NCI-H2107 treated with DMSO at 0.1 percent for 48 hours (cell line): ENCODE measurements around the gene PARD3B.

Source experiments
- DNase-seq: peaks from one replicate; lab custom pipeline; 2025; ENCODE audit not compliant: unreplicated experiment; lab: John Stamatoyannopoulos, UW

The PARD3B gene

DNA sequence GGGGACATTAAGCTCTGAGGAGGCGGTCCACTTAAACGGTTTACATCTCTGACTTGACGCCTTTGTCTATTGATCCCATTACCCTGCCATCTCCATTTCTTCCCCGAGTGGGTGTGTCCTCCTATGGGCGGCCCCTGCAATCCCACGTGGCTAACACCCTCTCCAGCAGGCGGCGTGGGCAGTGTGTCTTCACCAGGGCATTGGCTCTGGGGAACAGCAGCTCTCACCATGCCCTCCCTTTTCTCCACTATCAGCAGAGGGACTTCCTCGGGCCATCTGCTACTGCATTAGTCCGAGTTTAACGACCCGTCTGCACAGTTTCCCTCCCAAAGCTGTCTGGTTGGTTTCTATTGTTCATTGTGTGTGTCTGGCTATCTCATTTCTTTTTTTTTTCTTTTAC is 625.1 kb downstream of the PARD3B start:
- DNase-seq, result no peak

DNA sequence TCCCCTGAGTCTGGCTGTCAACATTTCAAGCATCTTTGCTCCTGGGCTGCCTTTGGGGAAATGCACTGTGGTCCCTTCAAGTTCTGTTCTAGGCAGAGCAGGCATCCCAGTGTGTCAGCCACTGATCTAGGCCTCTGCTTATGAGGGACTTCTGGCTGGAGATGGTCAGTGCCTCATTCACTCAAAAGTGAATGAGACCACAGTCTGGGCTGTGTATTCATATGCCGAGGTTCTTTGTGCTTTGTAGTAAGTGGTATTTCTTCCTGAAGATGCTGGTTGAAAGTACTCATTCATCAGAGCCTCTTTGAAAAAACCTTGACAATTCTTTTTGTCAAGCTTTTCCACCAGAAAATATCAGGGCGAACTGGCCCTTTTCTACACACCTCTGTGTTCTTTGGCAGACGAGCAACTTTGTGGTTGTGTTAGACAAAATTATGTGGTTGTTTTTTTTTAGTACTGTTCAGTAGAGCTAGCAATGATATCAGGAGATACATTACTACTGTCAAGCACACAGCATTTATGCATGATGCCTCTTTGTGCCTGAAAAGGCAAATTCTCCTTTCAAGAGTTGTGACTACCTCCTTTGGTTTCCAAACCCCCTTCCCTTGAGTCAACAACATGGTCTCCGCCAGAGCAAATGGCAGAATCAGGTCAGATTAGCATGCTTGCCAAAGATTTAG is 626.1 kb downstream of the PARD3B start:
- DNase-seq, result no peak

DNA sequence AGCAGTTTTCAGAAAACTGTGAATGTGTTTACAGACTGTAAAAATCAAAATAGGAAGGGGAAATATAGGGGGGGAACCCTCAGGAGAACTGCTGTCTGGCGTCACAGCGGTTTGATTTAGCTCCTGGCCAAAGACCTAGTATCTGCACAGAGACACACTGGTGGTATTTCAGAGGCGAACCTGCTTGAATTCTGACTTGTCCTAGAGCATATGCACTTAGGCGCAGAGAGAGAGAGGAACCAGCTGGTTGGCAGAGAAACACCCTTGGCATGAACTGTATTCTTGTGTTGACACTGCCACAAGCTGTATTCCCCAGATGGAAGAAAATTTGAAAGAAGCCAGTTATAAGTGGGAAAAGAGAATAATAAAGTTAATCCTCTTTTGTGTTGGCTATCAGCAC is 630.6 kb downstream of the PARD3B start:
- no peak for DNase-seq

DNA sequence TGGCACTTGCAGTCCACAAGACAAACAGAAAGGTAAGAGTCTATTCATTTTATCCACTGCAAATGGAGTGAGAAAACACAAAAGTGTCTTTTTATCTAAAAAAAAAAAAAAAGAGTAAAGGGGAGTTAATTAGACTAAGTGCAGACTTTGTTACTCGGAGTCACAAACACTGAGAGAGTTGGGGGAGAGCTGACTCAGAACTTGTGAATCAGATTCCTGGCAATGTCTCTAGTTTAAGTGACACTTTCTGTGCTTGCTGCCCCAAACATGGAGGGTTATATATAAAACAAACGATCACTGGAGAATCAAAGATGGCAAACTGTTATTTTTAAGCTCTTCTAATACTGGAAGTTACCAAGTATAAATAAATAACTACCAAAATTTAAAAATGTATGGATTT is 631.3 kb downstream of the PARD3B start:
- no peak for DNase-seq

DNA sequence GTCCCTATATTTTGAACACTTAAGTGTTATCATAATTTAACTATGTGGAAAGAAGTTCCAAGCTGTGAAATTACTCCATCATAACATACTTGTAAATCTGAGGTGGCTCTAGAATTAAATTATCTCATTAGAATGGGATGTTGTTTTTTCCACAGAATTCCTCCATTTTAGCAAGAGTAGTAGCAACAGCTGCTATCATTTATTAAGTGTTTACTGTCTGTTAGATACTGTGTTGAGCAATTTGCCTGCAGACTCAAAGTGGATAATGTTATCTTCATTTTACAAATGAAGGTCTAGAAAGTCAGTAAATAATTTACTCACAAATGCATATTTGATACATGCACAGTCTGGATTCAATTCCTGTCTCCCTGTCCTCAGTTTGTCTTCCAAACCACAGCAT is 632.3 kb downstream of the PARD3B start:
- no peak for DNase-seq

DNA sequence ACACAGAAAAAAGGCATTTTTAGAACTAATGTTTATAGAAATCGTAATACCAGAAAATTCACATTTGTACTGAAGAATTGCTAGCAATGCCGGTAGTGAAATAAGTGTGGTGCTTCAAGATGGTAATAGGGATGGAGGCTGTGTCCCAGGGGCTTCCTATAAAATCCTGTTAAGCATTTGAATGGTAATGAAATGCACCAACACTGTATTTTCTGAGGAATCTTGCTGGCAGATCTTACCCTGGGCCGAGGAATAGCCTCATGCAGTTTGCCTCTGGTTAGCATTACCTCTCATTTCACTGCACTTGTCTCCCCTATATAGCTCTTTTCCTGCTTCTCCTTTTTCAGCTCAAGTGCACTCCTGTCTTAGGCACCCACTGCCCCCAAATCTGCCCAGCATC is 635.5 kb downstream of the PARD3B start:
- no peak for DNase-seq

DNA sequence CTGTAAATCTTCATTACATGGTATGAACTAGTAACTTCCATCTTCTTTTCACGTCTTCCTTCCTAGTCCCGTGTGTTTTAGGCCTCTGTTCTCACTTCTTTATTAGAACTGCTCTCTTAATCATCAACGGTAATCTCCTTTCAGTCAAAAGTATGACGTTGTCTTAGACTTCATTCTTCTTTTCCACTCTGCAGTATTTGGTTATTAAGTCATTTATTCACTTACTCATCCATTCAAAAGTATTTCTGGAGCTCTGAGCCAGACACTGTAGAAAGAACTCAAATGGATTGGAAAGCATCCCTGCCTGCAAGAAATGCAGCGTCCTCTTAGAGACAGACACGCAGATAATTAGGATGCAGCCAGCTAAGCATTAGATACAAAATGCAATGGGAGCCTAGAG is 642.5 kb downstream of the PARD3B start:
- no peak for DNase-seq

DNA sequence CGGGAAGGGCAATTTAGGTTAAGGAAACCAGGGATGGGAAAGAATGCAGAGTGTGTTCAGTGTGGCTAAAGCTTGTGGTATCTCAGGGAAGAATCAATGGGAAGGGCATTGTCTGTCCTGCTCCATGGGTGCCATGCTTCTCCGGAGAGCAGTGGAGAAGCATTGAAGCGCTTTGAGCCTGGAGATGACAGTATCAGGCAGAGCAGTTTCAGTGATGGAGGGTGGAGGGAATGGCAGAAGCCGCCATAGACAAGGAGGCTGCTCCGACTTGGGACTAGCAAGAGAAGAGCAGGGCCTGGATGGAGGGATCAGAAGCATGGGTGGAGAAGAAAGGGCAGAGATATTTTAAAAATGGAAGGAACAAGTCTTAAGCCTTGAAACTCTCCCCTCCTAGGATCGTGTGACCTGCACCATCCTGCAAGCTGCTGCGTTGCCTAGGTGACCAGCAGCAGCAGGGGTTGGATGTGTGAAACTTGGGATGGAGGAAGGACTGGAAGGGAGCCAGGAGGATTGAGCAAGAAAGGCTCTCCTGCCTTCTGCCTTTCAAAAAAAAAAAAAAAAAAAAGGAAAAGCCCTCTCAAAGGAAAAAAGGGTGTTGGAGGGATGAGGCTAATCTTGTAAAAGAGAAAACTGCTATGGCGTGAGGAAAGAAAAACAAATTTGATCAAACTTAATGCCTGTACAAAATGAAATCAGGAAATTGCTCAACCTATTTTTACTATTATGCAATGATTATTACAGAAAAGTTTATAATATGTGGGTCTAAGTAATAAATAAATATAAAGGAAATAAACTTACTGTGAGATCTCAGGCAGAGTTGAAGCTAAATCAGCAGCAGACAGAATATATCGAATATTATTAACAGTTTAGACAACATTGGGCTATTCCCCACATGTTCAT is 643.2 kb downstream of the PARD3B start:
- peak; percentile 31 for DNase-seq

DNA sequence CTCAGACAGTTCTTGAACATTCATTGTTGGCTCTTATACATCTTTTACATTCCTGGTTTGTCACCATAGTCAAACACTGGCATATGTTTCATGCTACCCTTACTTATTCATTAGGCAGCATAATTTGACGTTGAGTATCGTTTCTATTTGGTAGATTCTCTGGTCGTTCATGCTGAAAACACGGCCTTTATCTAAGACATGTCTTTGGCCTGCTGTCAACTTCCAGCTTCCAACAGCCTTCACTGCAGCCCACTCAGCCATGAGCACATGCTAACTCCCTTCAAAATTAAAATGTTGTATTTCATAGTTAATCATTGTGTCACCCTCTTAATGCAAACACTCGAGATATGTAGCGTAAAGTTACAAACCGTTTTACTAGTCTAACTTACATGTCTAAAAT is 644.0 kb downstream of the PARD3B start:
- DNase-seq, result no peak

DNA sequence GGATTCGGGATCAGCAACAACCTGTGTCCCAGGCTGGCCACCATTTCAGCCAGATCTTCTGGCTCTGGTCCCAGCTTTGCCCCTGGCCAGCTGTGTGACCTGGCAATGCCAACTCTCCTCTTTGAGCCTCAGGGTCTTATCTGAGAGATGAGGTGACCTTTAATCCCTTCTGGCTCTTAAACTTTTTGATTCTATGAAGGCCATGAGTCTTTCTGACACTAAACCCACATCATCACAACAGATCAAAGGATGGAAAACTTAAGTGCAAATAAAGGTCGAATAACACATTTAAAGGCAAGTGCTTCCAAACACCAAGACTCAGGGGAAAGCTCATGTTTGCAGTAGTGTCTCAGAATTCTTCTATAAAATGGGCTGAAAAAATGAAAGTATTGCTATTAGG is 645.3 kb downstream of the PARD3B start:
- no peak for DNase-seq

DNA sequence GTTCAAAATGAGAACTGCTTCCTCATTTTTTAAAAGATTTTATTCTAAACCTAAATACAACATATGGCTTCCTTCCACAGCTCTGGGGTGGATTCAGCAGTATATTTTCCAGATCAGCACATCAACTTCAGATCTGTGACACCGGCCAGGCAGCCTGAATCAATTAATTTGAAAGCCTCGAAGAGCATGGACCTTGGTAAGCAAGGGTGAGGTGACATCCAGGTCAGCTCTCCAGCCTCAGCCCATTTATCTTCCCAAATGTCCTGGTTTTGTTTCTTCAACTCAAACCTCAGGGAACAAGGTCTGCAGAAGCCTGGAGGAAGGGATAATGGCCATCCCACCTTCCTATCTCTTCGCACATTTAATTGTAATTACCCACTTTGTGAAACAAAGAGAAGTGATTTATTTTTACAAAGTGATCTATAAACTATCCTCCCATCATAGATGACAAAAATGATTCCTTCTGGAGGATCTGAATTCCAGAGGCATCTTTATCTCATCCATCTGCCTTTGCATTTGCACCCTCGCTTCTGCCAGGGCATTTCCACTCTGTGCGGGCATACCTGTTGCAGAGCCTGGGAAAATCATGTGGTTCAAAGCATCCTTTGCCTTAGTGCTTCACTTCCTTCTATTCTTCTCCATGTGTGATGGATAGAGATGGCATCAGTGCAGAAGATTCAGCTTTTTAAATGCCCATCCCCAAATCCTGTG is 648.0 kb downstream of the PARD3B start:
- DNase-seq, result no peak

DNA sequence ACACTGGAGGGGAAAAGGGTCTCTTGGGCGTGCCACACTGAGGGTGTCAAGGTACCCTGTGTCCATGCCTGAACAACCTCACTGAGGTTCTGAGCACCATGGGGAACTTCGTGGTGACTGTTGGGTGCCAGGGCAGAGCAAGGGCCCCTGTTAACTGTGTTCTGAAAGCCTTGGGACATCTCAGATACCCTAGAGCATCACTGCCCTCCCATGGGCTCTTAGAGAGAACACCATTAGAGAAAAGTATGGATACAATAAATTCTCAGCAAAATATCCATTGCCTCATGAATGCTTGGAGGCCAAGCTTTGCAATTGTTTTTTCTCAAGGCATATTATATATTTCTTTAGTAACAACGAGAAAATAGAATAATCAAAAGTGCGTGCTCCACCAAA is 648.6 kb downstream of the PARD3B start:
- DNase-seq, result no peak

DNA sequence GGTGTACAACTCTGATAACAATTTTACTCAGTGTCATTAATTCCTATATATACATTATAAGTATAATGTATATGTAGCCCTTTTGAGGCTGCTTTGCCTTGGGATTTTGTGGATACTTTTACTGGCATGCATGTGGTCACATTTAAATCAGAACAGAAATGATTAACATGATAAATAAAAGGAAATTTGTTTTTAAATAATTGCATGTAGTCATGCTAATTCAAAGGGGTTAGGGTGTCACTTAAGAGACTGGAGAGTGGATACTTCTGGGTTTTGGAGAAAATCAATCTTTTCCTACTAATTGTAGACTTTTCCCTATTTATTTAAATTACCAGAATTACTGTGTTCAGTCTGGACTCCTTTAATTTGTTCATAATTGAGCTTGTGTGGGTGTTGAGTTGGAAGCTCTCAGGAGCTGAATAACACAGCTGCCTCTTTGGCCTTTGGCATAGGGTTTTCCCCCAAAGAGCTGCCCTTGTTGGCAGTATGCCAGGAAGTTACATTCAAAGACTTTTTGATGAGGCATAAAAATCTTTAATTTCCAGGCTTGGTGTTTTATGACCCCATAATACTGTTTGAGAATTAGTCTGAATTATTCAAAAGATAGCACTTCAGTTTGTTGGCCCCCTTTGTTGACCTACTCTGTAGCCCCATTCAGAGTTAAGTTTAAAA is 652.3 kb downstream of the PARD3B start:
- DNase-seq, result no peak

DNA sequence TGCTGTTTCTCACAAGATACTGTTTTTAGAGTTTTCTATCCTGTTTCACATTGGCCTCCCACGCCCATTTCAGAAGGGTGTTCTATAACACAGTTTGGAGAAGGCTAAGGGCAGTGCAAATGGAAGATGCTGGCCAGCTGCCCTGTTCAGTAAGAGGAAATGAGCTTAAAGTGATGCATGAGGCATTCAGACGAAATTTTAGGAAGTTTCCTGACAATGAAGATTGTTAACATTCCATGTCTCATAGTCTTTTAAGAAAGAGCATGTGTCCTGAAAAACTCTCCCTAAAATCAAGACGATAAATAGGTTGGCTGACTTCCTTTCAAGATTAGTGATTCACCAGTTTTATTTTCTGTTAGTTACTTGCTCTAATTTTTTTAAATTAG is 652.9 kb downstream of the PARD3B start:
- no peak for DNase-seq

DNA sequence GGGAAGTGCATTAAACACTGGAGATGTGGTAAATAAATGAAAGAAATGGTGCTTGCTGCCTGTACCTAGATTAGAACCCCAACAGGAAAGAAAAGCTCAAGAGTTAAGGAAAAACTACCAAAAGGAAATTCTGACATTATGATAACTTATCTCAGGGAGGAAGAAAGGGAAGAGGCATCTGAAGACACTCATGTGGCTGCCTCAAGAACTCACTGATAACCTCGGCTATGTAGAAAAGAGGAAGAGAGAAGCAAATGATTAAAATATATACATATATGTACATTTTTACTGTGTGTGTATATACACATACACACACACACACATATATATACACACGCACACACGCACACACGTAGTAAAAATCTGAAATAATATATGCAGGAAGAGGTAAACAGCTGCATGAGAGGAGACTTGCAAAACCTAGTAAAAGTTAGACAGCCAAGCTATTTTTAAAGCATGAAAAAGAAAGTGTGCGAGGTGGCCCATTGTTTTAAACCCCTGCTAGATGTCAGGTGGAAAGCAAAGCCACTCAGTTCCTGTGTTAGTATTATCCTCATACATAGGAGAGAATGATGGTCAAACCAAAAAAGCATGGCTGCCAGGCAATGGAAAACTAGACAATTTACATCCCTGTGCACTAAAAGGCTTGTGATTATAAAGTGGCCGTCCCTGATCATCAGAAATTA is 654.0 kb downstream of the PARD3B start:
- no peak for DNase-seq

DNA sequence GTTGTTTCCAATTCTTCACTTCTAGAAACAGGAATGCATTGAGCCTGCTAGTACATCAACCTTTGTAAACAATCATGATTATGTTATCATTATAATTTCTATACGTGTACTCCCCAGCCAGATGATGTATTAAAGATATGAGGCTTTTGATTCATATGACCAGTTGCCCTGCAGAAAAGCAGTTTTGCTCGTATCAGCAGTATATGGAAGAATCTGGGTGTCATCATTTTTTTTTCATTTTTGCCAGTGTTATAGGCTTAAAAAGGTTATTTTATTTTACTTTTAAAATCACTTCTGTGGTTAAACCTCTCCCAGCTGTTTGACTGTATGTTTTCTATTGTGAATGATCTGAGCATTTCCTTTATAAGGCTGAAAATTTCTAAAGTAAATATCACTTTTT is 665.2 kb downstream of the PARD3B start:
- DNase-seq, result no peak

DNA sequence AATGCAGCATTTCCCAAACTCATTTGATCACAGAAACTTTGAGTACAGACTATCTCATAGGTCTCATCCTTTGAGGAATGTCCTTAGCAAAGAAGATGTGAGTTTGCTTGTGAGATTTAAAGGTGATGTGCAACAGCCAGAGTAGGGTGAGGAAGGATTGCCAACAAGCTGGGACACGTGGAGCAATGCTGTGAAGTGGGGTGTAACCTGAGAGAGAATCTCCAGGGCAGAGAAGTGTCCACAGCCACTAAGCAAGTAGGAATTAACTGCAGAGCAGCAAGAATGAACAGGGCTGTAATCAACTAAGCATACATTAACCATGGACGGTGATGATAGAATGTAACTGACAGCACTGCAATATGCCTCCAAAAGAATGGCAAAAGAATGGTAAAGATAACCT is 667.1 kb downstream of the PARD3B start:
- DNase-seq, result no peak

DNA sequence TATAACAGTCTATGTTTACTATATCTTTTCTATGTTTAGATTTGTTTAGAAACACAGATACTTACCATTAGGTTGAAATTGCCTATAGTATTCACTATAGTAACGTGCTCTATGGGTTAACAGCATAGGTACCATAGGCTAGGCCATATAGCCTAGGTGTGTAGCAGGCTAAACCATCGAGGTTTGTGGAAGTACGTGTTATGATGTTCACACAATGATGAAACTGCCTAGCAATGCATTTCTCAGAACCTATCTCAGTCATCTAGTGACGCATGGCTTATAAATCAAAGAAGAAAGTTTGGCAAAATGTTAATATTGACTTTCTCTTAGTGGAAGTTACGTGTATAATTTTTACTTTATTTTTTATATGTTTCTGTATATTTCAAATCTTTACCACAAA is 670.8 kb downstream of the PARD3B start:
- DNase-seq, result no peak

DNA sequence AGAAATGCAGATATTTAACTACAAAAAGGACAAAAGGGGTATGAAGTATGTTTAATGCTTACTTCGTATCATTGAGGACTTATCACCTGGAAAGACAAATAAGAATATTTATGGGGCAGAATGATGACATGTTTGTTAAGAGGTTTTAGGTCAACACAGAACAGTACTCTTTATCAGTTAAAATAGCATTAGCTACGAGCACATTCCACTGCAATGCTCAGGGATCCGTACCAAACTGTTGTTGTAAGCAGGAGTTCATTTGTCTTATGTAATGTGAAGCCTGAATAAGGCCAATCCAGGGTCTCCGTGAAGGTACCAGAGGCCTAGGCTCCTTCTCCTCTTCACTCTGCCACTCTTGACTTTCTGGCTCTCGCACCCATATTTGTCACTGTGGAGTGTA is 671.3 kb downstream of the PARD3B start:
- DNase-seq, result no peak

DNA sequence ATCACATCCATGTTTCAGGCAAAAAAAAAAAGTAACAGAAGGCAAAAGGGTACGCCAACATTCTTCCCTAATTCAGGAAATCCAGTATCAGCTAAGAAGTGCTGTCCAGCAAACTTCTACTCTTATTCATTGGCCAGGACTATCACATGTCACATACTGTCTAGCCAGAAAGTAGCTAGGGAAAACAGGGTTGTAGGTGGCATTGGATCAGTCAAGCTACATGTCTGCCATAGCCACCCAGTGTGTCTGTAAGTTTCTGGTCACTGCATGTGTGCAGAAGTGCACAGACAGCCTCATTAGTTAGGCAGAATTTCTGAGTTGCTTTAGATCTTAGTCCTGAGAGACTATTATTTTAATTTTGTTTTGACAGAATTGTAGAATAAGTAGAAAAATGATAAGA is 671.7 kb downstream of the PARD3B start:
- DNase-seq, result no peak

DNA sequence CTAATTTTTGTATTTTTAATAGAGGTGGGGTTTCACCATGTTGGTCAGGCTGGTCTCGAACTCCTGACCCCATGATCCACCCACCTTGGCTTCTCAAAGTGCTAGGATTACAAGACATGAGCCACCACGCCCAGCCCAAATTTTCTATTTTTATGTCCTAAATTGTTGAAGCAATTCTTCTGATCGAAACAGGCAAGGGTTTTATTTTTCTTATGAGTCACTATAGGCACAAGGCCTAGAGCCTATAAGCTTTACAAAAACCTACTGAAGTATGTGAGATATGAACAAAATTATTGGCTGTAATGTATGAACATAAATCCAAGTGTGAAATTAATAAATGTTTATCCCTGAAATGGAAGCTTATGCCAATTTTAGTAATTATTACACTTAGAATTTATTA is 672.8 kb downstream of the PARD3B start:
- DNase-seq, result no peak
